ENCODE data around the gene PDE4D. TPM values are rescaled to one million over a fixed set of nuclear protein-coding genes. Genes with fewer than 3 reads are reported as not detected.

PDE4D gene
- total RNA-seq, 2 donors from 2014 or later, result 33.8 to 82.6 TPM

DNA sequence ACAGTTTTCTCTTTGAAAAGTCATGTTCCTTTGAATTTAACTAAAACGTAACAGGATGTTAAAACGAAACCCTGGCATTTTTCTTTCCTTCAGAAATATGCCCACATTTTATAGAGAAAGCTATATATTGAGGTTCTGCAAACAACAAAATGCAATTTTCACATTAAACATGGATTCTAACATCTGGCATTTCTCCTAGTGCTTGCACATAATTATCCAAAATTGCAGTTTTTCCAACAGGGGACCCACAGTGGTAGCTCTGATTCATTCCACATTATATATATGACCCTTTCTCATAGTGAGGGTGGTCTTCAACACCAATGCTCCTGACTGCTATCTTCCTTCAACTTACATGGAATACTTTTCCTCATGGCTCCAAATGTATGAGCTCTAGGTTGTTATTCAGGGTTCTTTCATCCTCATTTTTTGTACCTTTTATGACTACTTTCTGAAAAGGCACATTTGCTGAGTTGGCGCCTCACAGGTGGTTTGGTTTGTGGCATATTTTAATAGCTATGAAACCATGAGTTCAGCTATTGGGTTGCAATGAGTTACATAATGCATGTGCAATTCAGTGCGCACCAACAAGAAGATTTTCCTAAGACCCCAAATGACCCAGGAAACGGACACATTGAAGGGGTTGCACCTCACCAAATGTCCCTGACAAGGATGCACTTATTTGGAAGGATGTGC lies 758.9 kb downstream of the PDE4D start:
- DNase-seq (no peak), ATAC-seq (no peak)
- intact Hi-C loops (cut with DNase I), result no loop called here

DNA sequence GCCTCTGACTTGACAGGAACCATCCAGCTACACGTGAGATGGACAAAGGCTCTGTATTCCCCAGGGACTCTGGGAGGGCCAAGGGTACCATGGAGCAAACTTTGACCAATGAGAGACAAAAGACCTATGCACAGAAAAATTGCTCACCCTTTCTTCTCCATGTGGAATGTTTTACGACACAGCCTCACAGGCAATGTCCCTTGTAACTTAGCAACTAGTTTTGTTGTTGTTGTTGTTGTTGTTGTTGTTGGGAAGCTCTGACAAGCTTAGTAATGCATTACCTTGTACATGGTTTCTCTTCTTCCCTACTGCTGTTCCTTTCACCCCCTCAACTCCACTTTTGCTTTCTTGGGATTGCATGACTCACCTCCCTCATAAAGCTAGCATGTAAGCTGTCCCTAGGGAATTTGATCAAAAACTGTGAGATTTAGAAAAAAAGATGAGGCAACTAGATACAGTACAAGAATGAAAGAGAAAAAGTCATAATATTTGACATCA lies 759.7 kb downstream of the PDE4D start:
- intact Hi-C loops (cut with DNase I), result no loop called here
- DNase-seq (no peak), ATAC-seq (no peak)

DNA sequence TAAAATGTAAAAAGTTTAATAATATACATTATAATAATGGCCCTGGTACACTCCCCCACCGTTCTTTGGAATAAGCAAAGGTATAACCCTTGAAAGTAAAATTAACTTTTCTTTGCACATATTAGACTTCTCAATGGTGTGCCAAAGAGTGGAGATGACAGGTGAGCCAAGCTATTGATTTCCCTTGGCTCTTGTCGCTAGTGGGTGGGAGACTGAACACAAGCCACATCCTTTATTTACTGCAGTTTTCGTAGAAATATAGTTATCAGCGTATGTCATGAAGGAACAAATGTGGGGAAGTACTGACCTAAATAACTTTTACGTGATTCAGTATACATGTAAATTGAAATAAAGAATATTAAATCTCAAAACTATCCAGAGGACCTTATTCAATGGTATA lies 761.4 kb downstream of the PDE4D start:
- intact Hi-C loops (cut with DNase I), result no loop called here
- no peak for DNase-seq
- ATAC-seq, result no peak

- intact Hi-C loops (cut with DNase I), result no loop called here
- no peak for DNase-seq
- ATAC-seq, result no peak
Measured at GRCh38 chr5:59130431-59130830, 763.1 kb downstream of the PDE4D start.

- no peak for ATAC-seq
- intact Hi-C loops (cut with DNase I), result loop anchor here (5.0 kb wide), 2 partner anchors 39 to 91 kb away; no protein-coding TSS in a partner anchor
Measured at GRCh38 chr5:59128646-59129290, 764.8 kb downstream of the PDE4D start.

DNA sequence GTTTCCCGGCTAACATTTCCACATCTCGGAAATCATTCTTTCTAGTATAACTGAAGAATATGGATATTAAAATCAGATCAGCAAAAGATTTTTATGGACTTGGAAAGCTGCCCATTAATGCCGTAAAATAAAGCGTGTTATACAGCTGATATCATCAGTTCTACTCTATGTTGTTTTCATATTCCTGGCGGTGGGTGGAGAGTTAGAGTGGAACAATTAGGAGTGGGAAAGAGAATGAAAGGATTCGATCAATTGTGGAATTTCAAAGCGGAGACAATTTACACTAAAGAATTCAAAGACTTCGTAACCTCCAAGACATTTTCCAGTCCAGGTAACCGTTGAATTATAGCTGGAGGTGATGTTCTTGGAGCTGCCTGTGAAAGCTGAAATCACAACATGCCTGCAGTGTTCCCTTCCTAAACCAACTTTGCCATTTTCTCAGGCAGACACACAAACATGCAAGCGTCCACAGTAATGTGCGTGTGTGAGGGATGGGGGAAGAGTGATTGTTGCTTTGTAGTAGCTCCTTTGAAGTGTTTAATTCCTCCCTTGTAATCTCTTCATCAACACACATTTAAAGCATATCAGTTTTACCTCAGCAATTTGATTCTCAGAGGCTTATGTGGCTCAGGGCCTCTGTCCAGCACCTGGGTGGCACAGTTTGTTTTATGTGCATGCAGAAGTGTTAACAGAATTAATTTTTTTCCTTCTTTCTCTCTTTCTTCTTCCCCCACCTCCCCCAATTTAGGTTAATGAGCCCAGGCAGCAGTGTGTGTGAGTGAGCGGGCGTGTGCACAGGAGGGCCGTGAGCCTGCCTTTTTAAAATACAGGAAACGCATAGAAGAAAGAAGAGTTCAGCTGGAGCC lies 766.6 kb downstream of the PDE4D start:
- intact Hi-C loops (cut with DNase I), result loop anchor here (1.0 to 5.0 kb wide), 3 partner anchors 40 to 90 kb away; no protein-coding TSS in a partner anchor
- no peak for DNase-seq
- ATAC-seq, result peak in 1 of 2 donors; percentile 2

More at GRCh38 chr5:59128646-59129290, 764.8 kb downstream of the PDE4D start:
- no peak for DNase-seq

DNA sequence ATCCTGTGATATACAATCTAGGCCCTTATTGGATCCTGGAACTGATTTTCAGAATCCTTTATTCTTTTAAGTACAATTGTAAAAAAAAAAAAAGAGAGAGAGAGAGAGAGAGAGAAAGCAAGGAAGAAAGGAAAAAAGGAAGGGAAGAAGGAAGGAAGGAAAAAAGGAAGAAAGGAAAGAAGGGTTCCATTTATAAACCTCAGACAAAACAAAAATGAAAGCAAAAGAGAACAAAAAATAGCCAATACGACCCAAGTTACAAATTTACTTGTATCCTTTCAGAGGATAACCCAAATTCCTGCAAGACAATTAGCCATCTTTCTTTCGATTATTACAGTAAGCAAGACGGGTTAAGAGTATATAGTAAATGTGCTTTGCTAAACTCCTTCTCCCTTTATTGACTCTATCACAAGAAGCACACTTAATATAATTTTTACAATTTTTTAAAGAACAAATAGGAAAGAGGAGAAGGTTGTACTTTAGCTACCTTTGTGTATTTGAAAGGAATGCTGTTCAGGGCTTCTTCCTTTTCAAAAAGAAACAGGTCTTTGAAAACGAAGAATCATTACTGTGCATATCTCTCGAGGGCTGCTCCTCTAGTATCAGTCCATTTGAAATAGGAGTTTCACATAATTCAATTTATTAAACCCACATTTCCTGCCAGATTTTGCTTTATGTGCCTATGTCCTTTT lies 767.4 kb downstream of the PDE4D start:
- DNase-seq (no peak), ATAC-seq (no peak)
- intact Hi-C loops (cut with DNase I), result loop anchor here (5.0 kb wide), 2 partner anchors 41 to 89 kb away; no protein-coding TSS in a partner anchor

DNA sequence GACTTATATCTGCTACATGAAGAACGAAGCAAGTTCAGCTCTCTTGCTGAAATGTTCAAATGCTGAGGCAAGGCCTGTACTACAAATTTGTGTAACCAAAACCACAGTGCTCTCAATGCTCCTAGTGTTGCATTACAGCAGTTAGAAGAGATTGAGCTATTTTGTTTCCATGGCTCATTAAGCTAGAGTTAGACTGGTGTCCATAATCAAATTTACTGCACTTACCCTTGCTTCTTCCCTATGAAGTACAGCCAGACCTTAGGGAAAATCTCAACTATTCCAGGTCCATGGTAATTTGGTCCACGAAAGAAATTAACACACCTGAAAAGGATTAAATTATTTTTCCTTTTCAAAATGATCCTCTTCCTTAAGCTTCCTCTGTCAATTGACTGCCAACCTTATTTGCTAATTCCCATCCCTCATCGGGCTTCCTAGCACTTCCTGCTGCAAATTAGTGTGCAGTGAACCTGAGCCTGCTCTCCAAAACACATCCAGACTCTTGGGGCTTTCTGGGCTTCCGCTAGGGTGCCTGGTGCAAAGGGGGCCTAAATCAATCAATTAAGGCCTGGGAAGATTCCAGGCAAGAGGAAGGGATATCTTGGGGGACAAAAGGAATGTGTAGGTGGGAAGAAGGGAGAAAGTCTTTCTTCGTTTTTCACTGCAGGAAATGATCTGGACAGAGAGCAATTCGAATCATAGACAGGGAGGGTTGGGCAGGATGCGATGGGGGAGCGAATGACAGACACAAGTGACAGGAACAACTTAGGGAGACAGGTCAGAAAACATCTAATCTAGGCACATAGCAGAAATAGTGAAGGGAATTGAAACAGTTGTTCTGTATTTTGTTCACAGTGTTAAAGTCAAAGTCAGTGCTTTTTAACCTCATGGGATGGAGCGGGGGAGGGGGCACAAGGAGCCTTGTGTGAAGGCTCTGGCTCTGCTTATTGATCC lies 768.2 kb downstream of the PDE4D start:
- ATAC-seq (no peak), DNase-seq (peak; percentile 24)

GRCh38 chr5:59123595-59124561 lies 769.6 kb downstream of the PDE4D start:
- intact Hi-C loops (cut with DNase I), result no loop called here
- ATAC-seq, result no peak
- no peak for DNase-seq

More for the DNA sequence above, 768.2 kb downstream of the PDE4D start:
- intact Hi-C loops (cut with DNase I), result loop anchor here (5.0 kb wide), 2 partner anchors 42 to 88 kb away; no protein-coding TSS in a partner anchor

DNA sequence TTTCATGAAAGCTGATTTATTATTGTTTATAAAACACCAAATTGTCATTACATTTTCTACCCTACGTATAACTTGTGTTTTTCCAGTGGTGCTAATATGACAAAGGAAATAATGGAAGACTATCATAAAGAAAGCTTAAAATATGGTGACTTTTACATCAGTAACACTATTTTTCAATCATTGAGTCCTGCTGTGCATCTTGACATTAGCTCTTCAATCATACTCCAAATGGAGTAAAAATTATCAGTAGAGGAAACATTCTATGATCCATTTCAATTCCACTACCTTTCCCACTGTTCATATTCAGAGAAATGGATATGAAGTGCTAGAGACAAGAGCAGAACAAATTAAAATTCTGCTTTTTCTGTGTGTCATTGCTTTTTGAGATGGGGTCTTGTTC lies 774.0 kb downstream of the PDE4D start:
- no peak for DNase-seq
- intact Hi-C loops (cut with DNase I), result no loop called here
- ATAC-seq, result no peak

DNA sequence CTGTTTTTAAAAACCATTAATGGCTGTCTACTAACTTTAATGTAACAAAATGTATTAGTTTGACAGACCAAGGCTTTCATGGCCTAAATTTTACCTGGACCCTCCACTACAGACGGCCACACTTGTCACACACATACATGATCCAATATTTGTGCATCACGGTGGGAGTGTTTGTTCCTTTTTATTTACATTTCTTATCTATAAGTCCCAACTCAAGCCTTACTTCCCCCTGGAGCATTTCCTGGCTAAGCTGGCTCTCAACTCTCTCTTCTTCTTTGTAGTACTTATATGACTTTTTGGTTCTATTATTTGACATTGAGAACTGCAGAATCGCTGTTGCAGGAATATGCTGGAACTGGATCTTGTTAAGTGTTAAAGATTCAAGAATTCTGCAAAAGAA lies 776.2 kb downstream of the PDE4D start:
- ATAC-seq, result no peak
- intact Hi-C loops (cut with DNase I), result no loop called here
- DNase-seq, result no peak

- ATAC-seq, result no peak
- intact Hi-C loops (cut with DNase I), result no loop called here
- DNase-seq, result no peak
Measured at GRCh38 chr5:59116231-59116865, 777.2 kb downstream of the PDE4D start.

- intact Hi-C loops (cut with DNase I), result no loop called here
- ATAC-seq (no peak), DNase-seq (no peak)
Measured at GRCh38 chr5:59115345-59115744, 778.2 kb downstream of the PDE4D start.

GRCh38 chr5:59109383-59109782 lies 784.1 kb downstream of the PDE4D start:
- ATAC-seq (peak in 1 of 2 donors; percentile 85), DNase-seq (no peak)
- intact Hi-C loops (cut with DNase I), result no loop called here

- DNase-seq (no peak), ATAC-seq (no peak)
- intact Hi-C loops (cut with DNase I), result no loop called here
Measured at GRCh38 chr5:59107692-59108091, 785.8 kb downstream of the PDE4D start.

GRCh38 chr5:59104400-59105127 lies 789.0 kb downstream of the PDE4D start:
- DNase-seq, result no peak
- no peak for ATAC-seq

More at GRCh38 chr5:59104400-59105127, 789.0 kb downstream of the PDE4D start:
- intact Hi-C loops (cut with DNase I), result no loop called here

Data from left cardiac atrium (tissue), 4 donors.